ENCODE data around the gene LCN6. TPM values are rescaled to one million over a fixed set of nuclear protein-coding genes. Genes with fewer than 3 reads are reported as not detected.
A peak's percentile ranks its signal among the peaks of the same experiment; 100 is the strongest.

LCN6 gene
- total RNA-seq, 1 experiment from 2014 or later = not detected

- TF ChIP-seq GRHL2 (CRISPR knock-in tag; IDR thresholded peaks at IDR 0.05; ENCODE audit: insufficient replicate concordance, severe bottlenecking) (no peak), ZNF317 (CRISPR knock-in tag; IDR thresholded peaks at IDR 0.05; ENCODE audit: borderline replicate concordance, low read depth) (no peak)
Observed at GRCh38 chr9:136722969-136723356, 25.4 kb downstream of the LCN6 start (continued).

GRCh38 chr9:136722093-136722968, 26.0 kb downstream of the LCN6 start:
- ChIA-PET POLR2A (interaction anchor here (0.6 to 1.5 kb wide), 2 partner anchors 9 to 47 kb away, joined by 4 to 6 read pairs; no protein-coding TSS in a partner anchor), CTCF (interaction anchor here (1.4 to 2.9 kb wide), 4 partner anchors 9 to 307 kb away, joined by 3 to 12 read pairs (median 8); partner anchors contain the start of genes LCN10 and LCN8)
- Mint-ChIP-seq H3K27ac (no peak overlapping the region), H3K9me3 (no peaks in the 10 kb centered on the region), H3K4me1 (peaks cover 17% of the 10 kb centered on the region), H3K36me3 (peaks cover 36% of the 10 kb centered on the region), H3K4me3 (no peak overlapping the region), H3K27me3 (ENCODE audit: low read depth) (no peaks in the 10 kb centered on the region)
- no peak for DNase-seq (ENCODE audit: low spot score)
- TF ChIP-seq RELA (CRISPR knock-in tag; IDR thresholded peaks at IDR 0.05; ENCODE audit: borderline replicate concordance) = no peak
- peak; percentile 18; the same call in 1 of the 2 replicates for TF ChIP-seq ZNF416 (CRISPR knock-in tag; IDR thresholded peaks at IDR 0.05)
- 0 out of 2 replicates have a peak, but pooled peaks have one; percentile 20 for TF ChIP-seq ESRRA (CRISPR knock-in tag; IDR thresholded peaks at IDR 0.05; ENCODE audit: borderline replicate concordance)
- TF ChIP-seq USF2 (CRISPR knock-in tag; IDR thresholded peaks at IDR 0.05) = 0 out of 2 replicates have a peak, but pooled peaks have one; percentile 3
- ATAC-seq = peak; percentile 1

DNA sequence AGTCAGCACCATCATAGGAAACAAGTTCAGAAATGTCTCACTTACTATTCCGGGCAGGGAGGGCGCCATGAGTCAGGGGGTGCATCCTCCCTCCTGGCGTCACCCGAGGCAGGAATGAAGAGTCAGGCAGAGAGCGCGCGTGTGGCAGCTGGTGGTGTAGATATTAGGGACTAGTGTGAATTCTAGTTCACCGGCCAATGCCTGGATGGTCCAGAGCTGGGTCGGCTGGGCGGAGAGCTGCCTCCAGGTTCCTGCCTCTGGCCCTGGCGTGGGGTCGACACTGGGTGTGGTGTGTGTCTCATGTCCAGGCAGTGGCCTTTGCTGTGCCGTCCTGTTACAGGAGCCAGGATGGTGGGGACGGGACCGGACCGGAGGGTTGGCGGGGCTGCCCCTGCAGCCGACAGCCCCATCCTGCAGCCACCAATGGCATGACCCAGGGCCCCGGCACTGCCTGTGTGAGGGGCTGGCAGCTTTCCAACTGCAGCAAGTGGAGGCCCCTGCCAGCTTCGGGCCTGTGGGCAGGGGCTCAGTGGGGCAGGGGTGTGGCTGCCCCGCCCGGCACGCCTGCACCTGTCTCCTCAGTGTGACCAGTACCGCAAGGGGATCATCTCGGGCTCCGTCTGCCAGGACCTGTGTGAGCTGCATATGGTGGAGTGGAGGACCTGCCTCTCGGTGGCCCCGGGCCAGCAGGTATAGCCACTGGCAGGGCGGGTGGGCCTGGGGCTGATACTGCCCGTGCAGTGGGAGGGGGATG, 26.8 kb downstream of the LCN6 start:
- Mint-ChIP-seq H3K36me3 (peaks cover 31% of the 10 kb centered on the region), H3K27ac (no peak overlapping the region), H3K27me3 (ENCODE audit: low read depth) (no peaks in the 10 kb centered on the region), H3K4me3 (no peak overlapping the region), H3K4me1 (peaks cover 12% of the 10 kb centered on the region), H3K9me3 (no peaks in the 10 kb centered on the region)
- no peak for DNase-seq (ENCODE audit: low spot score)
- peak; percentile 1 for ATAC-seq
- ChIA-PET POLR2A (interaction anchor here (0.5 kb wide), 1 partner anchor 40 kb away, joined by 3 read pairs; no protein-coding TSS in a partner anchor), CTCF (interaction anchor here (0.7 to 3.0 kb wide), 6 partner anchors 7 to 314 kb away, joined by 3 to 17 read pairs (median 8); partner anchors contain the start of genes LCN10 and LCN8)
- TF ChIP-seq NFYB (CRISPR knock-in tag; conservative IDR thresholded peaks at IDR 0.05; ENCODE audit: low read depth) = no peak
- TF ChIP-seq, protein P1, sequence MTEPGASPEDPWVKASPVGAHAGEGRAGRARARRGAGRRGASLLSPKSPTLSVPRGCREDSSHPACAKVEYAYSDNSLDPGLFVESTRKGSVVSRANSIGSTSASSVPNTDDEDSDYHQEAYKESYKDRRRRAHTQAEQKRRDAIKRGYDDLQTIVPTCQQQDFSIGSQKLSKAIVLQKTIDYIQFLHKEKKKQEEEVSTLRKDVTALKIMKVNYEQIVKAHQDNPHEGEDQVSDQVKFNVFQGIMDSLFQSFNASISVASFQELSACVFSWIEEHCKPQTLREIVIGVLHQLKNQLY (CRISPR knock-in tag; IDR thresholded peaks at IDR 0.05) = 0 out of 2 replicates have a peak, but pooled peaks have one; percentile 6

GRCh38 chr9:136720898-136721338, 27.4 kb downstream of the LCN6 start:
- no peaks in the 10 kb centered on the region for H3K9me3 Mint-ChIP-seq
- no peak overlapping the region for H3K4me3 Mint-ChIP-seq
- DNase-seq (ENCODE audit: low spot score) (no peak), ATAC-seq (no peak)
- ChIA-PET POLR2A (interaction anchor here (1.3 kb wide), 1 partner anchor 8 kb away, joined by 3 read pairs; no protein-coding TSS in a partner anchor), CTCF (interaction anchor here (0.6 to 3.0 kb wide), 6 partner anchors 8 to 315 kb away, joined by 3 to 17 read pairs (median 4); partner anchors contain the start of gene LCN8)
- H3K36me3 Mint-ChIP-seq = peaks cover 25% of the 10 kb centered on the region
- TF ChIP-seq ATF1 (CRISPR knock-in tag; IDR thresholded peaks at IDR 0.05) (no peak), ZNF671 (CRISPR knock-in tag; IDR thresholded peaks at IDR 0.05) (0 out of 2 replicates have a peak, but pooled peaks have one; percentile 5), FOXJ3 (CRISPR knock-in tag; IDR thresholded peaks at IDR 0.05; ENCODE audit: borderline replicate concordance) (no peak), ZSCAN18 (CRISPR knock-in tag; IDR thresholded peaks at IDR 0.05) (no peak), MXD4 (CRISPR knock-in tag; IDR thresholded peaks at IDR 0.05; ENCODE audit: borderline replicate concordance) (no peak), ZNF138 (CRISPR knock-in tag; conservative IDR thresholded peaks at IDR 0.05) (no peak)
- TF ChIP-seq, protein P2, sequence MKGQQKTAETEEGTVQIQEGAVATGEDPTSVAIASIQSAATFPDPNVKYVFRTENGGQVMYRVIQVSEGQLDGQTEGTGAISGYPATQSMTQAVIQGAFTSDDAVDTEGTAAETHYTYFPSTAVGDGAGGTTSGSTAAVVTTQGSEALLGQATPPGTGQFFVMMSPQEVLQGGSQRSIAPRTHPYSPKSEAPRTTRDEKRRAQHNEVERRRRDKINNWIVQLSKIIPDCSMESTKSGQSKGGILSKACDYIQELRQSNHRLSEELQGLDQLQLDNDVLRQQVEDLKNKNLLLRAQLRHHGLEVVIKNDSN (CRISPR knock-in tag; IDR thresholded peaks at IDR 0.05) = no peak
- H3K27me3 Mint-ChIP-seq (ENCODE audit: low read depth) = no peaks in the 10 kb centered on the region
- peaks cover 6% of the 10 kb centered on the region for H3K4me1 Mint-ChIP-seq
- no peak overlapping the region for H3K27ac Mint-ChIP-seq

All from WTC11 (cell line).